Measurements from ENCODE around the gene PHF21A. TPM values are rescaled to one million over a fixed set of nuclear protein-coding genes. Genes with fewer than 3 reads are reported as not detected.

Gene PHF21A
- total RNA-seq, 2 experiments from 2014 or later: 37.8 to 38.4 TPM

DNA sequence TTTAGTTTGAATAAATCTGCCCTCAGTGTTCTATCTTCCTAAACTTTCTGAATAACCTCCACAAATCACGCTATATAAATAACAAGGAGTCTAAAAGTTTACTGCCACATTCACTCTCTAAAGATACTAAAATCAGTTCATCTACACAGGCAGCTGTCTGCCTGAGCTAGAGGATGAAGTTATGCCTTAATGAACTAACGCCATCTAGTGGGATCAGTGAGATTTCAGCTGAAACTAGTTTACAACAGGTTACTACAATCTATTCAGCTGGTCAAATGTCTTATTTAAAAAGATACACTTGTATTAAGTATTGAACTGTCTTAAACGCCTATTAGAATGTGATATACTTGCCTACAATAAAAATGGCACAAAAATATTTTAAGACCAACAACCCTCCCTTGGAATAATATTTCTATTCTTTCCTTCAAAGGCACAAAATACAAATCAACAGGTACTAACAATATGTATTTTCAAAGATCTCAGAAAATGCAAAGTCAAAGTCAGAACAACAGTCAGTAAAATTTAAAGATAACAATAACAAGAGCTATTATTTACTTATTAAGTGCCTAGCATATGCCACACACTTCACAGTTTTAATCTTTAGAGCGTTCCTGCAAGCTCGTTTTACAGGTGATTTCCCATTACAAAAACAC is 114.7 kb downstream of the PHF21A start:
- DNase-seq: peak; percentile 67
- H3K27me3 Mint-ChIP-seq: no peaks in the 10 kb centered on the region
- H3K9me3 Mint-ChIP-seq: no peaks in the 10 kb centered on the region
- CTCF ChIA-PET: interaction anchor here (0.5 to 1.7 kb wide), 12 partner anchors 9 to 268 kb away, joined by 3 to 11 read pairs (median 4); no protein-coding TSS in a partner anchor
- H3K36me3 Mint-ChIP-seq (ENCODE audit: low read depth): no peaks in the 10 kb centered on the region
- peaks cover 2% of the 10 kb centered on the region for H3K4me1 Mint-ChIP-seq
- no peak overlapping the region for H3K4me3 Mint-ChIP-seq
- POLR2A ChIA-PET: no interaction called here
- no peak overlapping the region for H3K27ac Mint-ChIP-seq

DNA sequence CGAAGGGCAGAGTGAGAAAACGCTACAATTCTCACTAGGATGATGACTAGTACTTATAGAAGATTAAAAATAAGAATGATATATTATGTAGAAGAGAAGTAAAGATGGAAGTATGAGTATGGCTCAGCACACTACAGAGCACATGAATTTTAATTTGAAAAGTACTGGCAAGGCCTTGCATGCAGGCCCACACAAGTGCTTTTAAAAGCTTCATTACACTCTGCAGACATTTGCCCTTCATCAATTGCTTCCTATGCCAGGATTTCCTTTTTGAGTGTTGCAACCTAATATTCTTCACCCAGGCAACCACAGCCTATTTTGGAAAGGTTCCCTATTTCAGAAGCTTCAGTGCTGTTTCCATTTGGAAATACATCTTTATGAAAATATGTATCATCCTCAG is 117.7 kb downstream of the PHF21A start:
- Mint-ChIP-seq H3K36me3 (ENCODE audit: low read depth) (no peaks in the 10 kb centered on the region), H3K4me1 (peaks cover 2% of the 10 kb centered on the region), H3K27ac (no peak overlapping the region), H3K9me3 (no peaks in the 10 kb centered on the region), H3K4me3 (no peak overlapping the region), H3K27me3 (no peaks in the 10 kb centered on the region)
- CTCF ChIA-PET: interaction anchor here (0.7 to 1.0 kb wide), 3 partner anchors 9 to 407 kb away, joined by 3 read pairs; no protein-coding TSS in a partner anchor
- no peak for DNase-seq
- POLR2A ChIA-PET: no interaction called here

DNA sequence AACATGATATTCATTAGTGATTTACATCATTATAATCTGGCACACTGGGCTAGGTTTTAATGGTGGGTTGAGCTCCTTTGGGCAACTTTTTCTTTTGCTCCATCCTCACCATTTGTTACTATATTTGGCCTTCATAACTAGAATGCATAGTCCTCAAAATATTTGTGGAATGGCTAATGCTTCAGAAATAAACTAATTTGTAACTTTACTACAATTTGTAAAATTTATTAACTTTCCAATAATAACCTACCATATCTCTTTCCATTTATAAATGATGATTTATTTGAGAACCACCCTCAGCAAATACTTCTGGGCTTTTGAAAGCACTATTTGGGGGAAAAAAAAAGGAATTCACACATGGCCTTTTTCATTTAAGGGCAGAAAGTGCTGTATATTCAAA is 119.1 kb downstream of the PHF21A start:
- H3K9me3 Mint-ChIP-seq: no peaks in the 10 kb centered on the region
- ChIA-PET POLR2A (no interaction called here), CTCF (interaction anchor here (1.0 kb wide), 1 partner anchor 15 kb away, joined by 3 read pairs; no protein-coding TSS in a partner anchor)
- H3K4me1 Mint-ChIP-seq: peaks cover 2% of the 10 kb centered on the region
- no peaks in the 10 kb centered on the region for H3K27me3 Mint-ChIP-seq
- no peak for DNase-seq
- H3K27ac Mint-ChIP-seq: no peak overlapping the region
- H3K36me3 Mint-ChIP-seq (ENCODE audit: low read depth): no peaks in the 10 kb centered on the region
- no peak overlapping the region for H3K4me3 Mint-ChIP-seq

DNA sequence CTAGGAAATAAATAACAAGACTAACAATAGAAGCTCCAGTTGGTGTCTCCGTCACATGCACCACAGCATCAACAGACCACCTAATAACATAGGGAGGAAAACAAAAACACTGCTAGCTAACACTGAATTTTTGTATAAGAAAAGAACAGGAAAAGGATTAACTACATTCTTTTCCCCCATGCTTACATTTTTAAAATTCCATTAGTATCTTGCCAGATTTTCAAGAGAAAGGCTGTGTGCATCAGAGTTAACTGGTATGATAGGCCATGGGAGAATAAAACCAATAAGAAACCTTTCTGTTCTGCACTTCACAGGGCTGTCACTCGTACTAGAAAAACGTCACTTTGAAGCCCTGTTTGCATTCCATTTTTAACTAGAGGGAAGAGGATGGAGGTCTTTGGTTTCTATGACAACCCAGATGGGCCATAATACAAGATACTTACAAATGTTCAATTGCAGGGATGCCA is 119.8 kb downstream of the PHF21A start:
- POLR2A ChIA-PET: no interaction called here
- Mint-ChIP-seq H3K4me3 (no peak overlapping the region), H3K27me3 (no peaks in the 10 kb centered on the region), H3K9me3 (no peaks in the 10 kb centered on the region), H3K36me3 (ENCODE audit: low read depth) (no peaks in the 10 kb centered on the region), H3K4me1 (peaks cover 2% of the 10 kb centered on the region), H3K27ac (no peak overlapping the region)
- DNase-seq: no peak
- CTCF ChIA-PET: no interaction called here

DNA sequence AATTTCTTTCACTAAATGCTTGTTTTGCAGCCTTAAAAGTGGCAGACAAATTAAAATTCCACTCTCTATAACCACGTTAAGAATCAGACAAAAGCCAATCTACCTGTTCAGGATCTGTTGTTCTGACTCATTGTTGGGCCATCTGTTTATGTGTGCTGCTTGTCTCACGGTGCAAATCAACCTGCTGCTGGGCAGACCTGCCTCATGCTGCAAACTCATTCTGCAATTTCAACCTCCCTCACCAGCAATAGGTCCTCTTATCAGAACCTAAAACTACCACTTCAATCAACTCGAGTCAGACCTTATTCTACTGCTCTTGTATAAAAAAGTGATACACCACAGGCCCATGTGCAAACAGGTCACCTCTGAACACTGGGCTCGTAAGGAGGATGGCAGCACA is 123.7 kb downstream of the PHF21A start:
- Mint-ChIP-seq H3K36me3 (ENCODE audit: low read depth) (no peaks in the 10 kb centered on the region), H3K27ac (no peak overlapping the region), H3K4me1 (no peaks in the 10 kb centered on the region), H3K4me3 (no peak overlapping the region), H3K9me3 (no peaks in the 10 kb centered on the region), H3K27me3 (no peaks in the 10 kb centered on the region)
- CTCF ChIA-PET: interaction anchor here (0.8 kb wide), 1 partner anchor 14 kb away, joined by 3 read pairs; no protein-coding TSS in a partner anchor
- no peak for DNase-seq
- POLR2A ChIA-PET: no interaction called here

DNA sequence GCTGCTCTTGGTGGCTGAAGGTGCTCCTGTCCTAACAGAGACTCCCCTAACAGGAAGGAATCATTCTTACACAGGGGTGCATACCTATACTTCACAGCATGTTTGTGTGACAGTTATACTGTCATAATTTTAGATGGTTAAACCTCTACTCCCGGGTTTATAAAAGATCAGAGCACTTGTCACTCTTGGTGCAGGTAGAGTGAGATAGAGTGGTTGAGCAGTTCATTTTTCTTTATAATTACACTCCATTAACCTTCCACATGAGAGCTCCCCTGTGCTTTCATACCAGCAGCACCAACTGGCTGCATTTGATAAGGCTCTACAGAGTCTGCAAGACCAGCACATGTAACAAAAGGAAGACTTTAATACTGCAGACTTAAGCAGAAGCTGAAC is 125.9 kb downstream of the PHF21A start:
- Mint-ChIP-seq H3K36me3 (ENCODE audit: low read depth) (no peaks in the 10 kb centered on the region), H3K27me3 (no peaks in the 10 kb centered on the region), H3K4me3 (no peak overlapping the region), H3K27ac (no peak overlapping the region), H3K9me3 (no peaks in the 10 kb centered on the region), H3K4me1 (no peaks in the 10 kb centered on the region)
- ChIA-PET POLR2A (no interaction called here), CTCF (interaction anchor here (0.8 to 4.6 kb wide), 2 partner anchors 11 to 30 kb away, joined by 4 to 14 read pairs; no protein-coding TSS in a partner anchor)
- no peak for DNase-seq

DNA sequence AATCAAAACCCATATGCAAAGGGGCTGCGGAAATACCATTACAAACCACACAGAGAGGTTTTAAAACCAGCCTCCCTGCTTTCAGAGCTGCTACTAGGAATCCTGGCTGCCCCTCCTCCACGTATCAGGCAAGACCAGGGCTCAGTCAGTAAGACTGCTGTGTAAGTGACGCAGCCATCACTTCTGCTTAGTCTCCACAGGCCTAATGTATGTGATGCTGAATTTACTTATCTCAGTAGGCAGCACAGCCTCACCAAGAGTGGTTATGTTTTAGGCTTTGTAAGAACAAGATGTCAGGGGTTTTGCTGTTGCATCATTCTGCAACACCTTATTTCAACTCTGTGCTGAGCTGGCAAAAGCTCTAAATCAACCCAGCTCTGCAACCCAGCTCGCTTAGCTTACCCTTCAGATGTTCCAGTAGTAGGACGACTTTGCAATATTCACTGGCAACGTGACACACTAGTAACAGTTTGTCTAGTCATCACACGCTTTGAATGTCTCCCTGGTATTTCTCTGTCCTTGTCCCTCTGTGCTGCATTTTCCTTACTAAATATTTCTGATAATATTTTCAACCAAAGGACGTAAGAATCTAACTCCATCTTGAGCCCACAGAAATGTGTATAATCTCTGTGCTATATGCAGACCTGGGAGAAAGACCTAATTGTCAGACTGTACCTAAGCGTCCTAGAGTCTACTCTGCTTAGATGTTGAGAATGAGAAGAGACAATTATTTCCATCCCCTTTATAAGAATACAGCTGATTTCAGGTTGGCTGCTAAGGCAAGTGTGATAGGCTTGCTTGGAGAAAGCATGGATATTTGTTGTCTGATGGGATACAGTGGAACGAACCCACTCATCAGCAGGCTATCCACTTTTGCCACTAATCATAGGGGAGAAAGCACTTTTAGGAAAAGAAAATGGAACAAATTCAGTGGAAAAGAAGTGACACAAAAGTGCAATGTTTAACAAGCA is 126.6 kb downstream of the PHF21A start:
- CTCF ChIA-PET: interaction anchor here (0.6 to 4.6 kb wide), 6 partner anchors 9 to 969 kb away, joined by 3 to 14 read pairs (median 4); no protein-coding TSS in a partner anchor

DNA sequence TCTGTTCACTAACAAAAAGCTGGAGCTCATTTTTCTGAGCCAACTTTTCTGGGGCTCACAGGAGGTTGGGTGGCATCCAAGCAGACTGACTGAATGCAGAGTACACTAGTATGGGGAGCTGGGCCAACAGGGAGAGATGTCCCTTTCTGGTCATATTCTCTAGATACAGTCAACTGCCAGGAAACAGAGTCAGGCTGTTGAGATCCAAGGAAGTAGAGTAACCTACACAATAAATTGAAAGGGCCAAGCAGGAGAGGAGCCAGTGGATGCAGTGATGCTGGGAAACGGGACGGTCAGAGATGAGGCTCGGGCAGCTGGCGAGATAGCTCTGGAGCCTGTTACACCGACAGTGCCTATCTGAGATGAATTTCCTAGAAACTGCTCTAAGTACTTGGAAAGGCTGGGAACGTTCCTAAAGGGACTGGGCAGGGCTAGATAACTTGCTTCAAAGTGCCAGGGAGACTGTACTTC is 127.7 kb downstream of the PHF21A start:
- Mint-ChIP-seq H3K9me3 (no peaks in the 10 kb centered on the region), H3K27ac (no peak overlapping the region), H3K4me3 (no peak overlapping the region), H3K36me3 (ENCODE audit: low read depth) (no peaks in the 10 kb centered on the region), H3K4me1 (no peaks in the 10 kb centered on the region), H3K27me3 (no peaks in the 10 kb centered on the region)
- POLR2A ChIA-PET: no interaction called here
- CTCF ChIA-PET: interaction anchor here (1.0 to 4.6 kb wide), 4 partner anchors 10 to 151 kb away, joined by 3 to 14 read pairs (median 4); no protein-coding TSS in a partner anchor
- DNase-seq: no peak

More for the DNA sequence above, 126.6 kb downstream of the PHF21A start:
- POLR2A ChIA-PET: no interaction called here
- H3K9me3 Mint-ChIP-seq: no peaks in the 10 kb centered on the region
- DNase-seq: no peak
- H3K4me1 Mint-ChIP-seq: no peaks in the 10 kb centered on the region
- no peak overlapping the region for H3K4me3 Mint-ChIP-seq
- no peak overlapping the region for H3K27ac Mint-ChIP-seq
- H3K27me3 Mint-ChIP-seq: no peaks in the 10 kb centered on the region
- H3K36me3 Mint-ChIP-seq (ENCODE audit: low read depth): no peaks in the 10 kb centered on the region

DNA sequence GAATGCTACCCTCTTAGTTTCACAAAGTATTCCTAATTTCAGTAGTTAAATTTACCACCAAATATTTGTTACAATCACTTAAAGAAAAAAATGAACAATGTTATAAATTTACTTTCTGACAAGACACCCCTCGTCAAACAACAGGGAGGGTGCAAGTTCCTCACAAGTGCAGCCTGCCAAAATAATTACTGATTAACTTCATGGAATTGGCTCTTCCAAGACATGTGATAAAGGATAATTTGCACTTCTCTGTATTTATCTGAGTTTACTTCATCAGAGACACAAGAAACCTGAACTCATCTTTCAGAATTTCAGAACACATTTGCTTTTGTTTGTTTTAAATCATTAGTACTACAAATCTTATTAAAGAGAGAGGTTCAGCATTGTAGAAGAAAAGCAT is 132.3 kb downstream of the PHF21A start:
- CTCF ChIA-PET: no interaction called here

DNA sequence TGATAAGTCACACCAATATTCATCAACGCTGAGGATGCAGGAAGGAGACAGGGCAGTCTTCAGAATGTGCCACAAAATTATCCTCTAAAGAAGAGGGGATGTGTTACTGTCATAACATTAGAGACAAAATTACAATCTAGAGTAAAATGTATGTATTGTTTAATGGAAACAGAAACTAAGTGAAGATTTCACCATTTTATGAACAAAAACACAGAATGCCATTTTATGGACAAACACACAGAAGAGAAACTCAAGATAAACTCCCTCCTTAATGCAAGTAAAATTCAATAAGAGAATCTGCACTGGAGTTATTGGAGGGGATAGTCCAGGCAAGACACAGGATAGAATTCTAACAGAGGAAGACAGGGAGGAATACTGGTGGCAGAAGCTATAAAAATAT is 136.0 kb downstream of the PHF21A start:
- ChIA-PET POLR2A (no interaction called here), CTCF (no interaction called here)
- H3K27me3 Mint-ChIP-seq: no peaks in the 10 kb centered on the region
- peaks cover 13% of the 10 kb centered on the region for H3K4me1 Mint-ChIP-seq
- no peaks in the 10 kb centered on the region for H3K36me3 Mint-ChIP-seq (ENCODE audit: low read depth)
- DNase-seq: no peak
- no peak overlapping the region for H3K4me3 Mint-ChIP-seq
- H3K27ac Mint-ChIP-seq: no peak overlapping the region
- no peaks in the 10 kb centered on the region for H3K9me3 Mint-ChIP-seq

More for the DNA sequence above, 132.3 kb downstream of the PHF21A start:
- Mint-ChIP-seq H3K4me1 (peaks cover 4% of the 10 kb centered on the region), H3K9me3 (no peaks in the 10 kb centered on the region), H3K4me3 (no peak overlapping the region), H3K36me3 (ENCODE audit: low read depth) (no peaks in the 10 kb centered on the region), H3K27me3 (no peaks in the 10 kb centered on the region), H3K27ac (no peak overlapping the region)
- DNase-seq: no peak
- POLR2A ChIA-PET: no interaction called here

DNA sequence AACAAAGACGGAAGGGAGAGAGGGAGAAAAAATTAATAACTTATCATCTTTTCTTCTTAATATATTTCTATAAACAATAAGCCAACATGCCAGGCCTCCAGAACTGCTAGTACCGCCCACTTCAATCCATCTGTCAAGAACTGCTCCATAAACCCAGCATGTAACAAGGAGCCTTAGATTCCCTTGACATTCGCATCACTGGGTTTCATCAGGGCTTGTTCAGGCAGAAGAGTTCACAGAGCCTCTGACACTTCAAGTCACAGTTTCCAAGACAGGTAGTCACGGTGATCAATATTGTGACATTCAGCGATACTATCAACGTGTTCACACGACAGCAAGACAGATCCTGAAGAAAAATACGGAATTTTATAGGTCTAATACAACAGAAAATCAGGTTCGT is 137.1 kb downstream of the PHF21A start:
- no peak overlapping the region for H3K27ac Mint-ChIP-seq

DNA sequence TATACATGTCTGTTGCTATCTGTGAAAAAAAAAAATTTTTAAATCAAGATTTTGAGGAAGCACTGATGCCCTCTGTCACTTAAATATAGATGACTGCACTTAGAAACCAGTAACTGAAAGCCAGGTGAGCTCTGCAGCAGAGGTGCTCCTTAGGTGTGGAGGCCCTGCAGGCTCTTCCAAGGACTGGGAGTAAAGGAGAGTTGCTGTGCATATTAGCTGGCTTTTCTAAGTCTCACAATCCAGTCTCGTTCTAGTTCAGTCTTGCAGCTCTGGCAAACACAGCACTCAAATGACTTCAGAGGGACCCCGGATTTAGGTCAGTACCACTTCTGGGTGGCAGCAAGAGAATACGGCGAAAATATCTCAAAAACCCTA is 137.8 kb downstream of the PHF21A start:
- H3K27ac Mint-ChIP-seq: no peak overlapping the region
- H3K4me1 Mint-ChIP-seq: peaks cover 13% of the 10 kb centered on the region
- ChIA-PET CTCF (interaction anchor here (0.7 to 2.3 kb wide), 3 partner anchors 14 to 207 kb away, joined by 3 to 12 read pairs (median 3); no protein-coding TSS in a partner anchor), POLR2A (no interaction called here)
- H3K27me3 Mint-ChIP-seq: no peaks in the 10 kb centered on the region
- H3K9me3 Mint-ChIP-seq: no peaks in the 10 kb centered on the region
- no peak overlapping the region for H3K4me3 Mint-ChIP-seq
- H3K36me3 Mint-ChIP-seq (ENCODE audit: low read depth): peaks cover 5% of the 10 kb centered on the region
- no peak for DNase-seq

More for the DNA sequence above, 137.1 kb downstream of the PHF21A start:
- Mint-ChIP-seq H3K36me3 (ENCODE audit: low read depth) (peaks cover 3% of the 10 kb centered on the region), H3K4me1 (peaks cover 13% of the 10 kb centered on the region), H3K9me3 (no peaks in the 10 kb centered on the region), H3K4me3 (no peak overlapping the region), H3K27me3 (no peaks in the 10 kb centered on the region)
- ChIA-PET CTCF (interaction anchor here (0.9 to 2.3 kb wide), 2 partner anchors 13 to 19 kb away, joined by 3 to 12 read pairs; no protein-coding TSS in a partner anchor), POLR2A (no interaction called here)
- DNase-seq: no peak
